ENCODE data around the gene FNDC3B.

The FNDC3B gene

DNA sequence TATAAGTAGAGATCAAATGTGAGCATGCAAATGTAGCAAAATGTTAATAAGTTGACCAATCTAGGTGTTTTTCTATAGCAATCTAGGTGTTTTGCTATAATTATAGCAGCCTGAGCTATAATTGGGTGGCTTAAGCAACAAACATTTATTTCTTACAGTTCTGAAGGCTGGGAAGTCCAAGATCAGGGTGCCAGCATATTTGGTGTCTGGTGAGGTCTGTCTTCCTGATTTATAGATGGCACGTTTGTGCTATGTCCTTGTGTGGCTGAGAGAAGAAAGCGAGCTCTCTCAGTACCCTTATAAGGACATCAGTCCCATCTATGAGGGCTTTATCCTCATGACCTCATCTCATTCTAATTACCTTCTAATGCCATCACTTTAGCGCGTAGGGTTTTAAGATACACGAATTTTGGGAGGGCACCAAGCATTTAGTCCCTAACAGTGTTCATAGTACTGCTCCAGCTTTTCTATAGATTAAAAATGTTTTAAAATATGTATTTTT, 237.8 kb downstream of the FNDC3B start:
- DNase-seq = no peak
- in situ Hi-C loops (cut with MboI; ENCODE audit: low pct_unique_long_range_greater_than_20kb, low sequenced_read_pairs) = no loop called here

DNA sequence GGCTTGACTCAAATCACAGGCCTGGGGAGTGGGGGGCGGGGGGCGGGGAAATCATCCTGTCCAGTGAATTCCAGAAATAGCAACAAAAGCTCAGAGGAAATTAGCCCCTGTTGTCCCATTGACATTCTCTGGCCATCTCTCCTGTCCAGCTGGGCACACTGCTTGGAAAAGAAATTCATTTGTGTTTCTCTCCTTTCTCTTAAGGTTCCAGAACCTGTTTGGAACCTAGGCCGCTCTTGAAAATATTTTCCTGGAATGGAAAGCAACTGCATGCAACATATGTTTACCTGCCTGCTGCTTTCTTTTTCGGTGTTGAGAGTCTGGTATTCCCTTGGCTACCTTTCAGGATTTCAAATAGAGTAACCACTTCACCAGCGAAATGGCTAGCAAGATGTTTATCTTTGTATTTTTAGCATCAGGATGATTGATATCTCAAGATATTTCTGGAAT, 239.8 kb downstream of the FNDC3B start:
- no peak for DNase-seq
- in situ Hi-C loops (cut with MboI; ENCODE audit: low pct_unique_long_range_greater_than_20kb, low sequenced_read_pairs) = no loop called here

DNA sequence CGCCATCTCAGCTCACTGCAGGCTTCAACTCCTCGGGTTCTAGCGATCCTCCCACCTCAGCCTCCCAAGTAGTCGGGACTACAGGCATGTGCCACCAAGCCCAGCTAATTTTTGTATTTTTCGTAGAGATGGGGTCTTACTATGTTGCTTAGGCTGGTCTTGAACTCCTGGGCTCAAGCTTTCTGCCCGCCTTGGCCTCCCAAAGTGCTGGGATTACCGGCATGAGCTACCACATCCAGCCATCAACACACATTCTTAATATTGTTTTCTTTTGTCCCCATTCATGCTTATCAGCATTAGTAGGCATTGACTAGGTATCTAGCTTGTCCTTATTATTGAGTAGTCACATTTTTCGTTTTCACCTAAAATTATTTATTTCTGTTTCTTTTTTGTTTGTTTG, 240.6 kb downstream of the FNDC3B start:
- DNase-seq = no peak
- in situ Hi-C loops (cut with MboI; ENCODE audit: low pct_unique_long_range_greater_than_20kb, low sequenced_read_pairs) = no loop called here

DNA sequence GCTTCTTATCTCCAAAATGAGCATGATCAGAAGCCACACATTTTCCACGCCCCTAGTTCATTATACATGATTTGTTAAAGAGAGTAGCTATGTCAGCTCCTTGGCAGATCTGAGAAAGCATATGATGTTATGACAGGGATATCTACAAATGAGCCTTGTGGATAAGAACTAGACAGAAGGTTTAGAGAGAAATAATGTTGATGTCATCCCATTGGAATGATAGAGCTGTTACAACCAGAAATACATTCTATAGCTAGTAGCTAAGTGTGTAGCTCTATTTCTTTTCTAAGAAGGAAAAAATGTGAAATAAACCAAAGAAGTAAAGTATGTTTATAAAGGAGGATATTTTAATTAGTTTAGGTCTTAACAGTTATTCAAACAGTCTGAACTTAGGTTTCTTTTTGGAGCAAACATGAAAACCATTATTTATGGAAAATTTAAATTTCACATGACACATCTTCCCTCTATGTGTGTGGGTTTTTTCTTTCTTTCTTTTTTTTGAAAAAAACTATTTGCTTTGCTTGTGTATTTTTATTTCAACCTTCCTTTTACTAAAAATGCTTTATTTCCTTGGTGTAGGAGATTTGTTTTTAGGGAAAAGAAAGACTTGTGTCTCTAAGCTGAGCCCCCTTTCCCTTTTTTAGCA, 241.2 kb downstream of the FNDC3B start:
- in situ Hi-C loops (cut with MboI; ENCODE audit: low pct_unique_long_range_greater_than_20kb, low sequenced_read_pairs) = no loop called here
- no peak for DNase-seq

DNA sequence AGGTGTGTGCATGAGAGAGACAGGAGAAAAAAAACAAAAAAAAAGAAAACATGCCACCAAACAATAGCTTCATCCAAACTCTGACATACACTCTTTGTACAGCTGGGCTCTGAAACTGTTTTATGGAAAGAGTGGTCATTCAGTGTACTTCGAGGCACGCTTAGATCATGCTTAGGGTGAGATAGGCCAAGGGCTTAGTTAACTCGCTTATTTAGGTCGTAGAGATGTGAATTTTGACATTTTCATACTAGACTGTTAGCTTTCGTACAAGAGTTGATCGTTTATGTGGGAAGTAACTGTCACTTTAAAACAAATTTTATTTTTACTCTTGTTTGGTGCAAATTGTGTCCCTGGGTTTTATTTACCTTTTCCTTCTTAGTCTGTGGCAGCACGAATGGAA, 242.5 kb downstream of the FNDC3B start:
- DNase-seq = no peak
- in situ Hi-C loops (cut with MboI; ENCODE audit: low pct_unique_long_range_greater_than_20kb, low sequenced_read_pairs) = no loop called here

DNA sequence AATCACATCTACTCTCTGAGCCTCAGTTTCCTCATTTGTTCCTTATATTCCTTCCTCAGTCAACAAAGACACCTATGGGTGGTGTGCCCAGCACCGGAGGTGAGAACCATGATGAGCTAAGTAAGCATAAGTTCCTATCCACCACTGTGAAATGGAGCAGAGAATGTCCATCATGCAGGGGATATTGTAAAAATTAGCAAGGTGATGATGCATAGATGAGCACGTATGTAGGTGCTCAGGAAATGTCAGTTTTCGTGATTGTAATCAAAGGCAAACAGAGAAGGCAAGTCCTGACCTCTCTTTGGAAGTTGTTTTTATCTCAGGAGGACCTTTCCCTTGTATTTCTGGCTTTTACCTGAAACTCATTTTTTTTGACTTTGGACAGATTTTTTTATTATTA, 243.5 kb downstream of the FNDC3B start:
- no peak for DNase-seq
- in situ Hi-C loops (cut with MboI; ENCODE audit: low pct_unique_long_range_greater_than_20kb, low sequenced_read_pairs) = no loop called here

DNA sequence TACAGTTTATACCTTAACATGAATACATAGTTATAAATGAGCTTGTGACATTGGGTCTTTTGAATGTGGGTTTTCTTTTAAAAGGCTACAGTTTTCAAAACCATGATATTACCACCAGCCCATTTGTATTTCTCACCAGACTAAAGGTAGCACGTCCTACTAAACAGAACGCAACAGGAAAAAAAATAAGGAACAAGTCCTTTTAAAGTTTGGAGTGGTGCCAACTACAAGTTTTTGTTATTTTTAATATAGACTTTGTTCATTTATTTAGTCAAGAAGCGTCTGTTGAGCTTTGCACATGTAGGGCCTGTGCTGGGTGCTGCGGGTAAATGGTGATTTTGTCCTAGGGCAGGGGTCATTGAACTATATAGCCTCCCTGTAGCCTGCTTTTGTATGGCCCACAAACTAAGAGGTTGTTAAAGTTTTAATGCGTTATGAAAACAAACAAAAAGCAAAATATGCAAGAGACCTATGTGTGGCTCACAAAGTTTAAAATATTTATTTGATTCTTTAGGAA, 244.5 kb downstream of the FNDC3B start:
- in situ Hi-C loops (cut with MboI; ENCODE audit: low pct_unique_long_range_greater_than_20kb, low sequenced_read_pairs) = no loop called here
- DNase-seq = no peak

DNA sequence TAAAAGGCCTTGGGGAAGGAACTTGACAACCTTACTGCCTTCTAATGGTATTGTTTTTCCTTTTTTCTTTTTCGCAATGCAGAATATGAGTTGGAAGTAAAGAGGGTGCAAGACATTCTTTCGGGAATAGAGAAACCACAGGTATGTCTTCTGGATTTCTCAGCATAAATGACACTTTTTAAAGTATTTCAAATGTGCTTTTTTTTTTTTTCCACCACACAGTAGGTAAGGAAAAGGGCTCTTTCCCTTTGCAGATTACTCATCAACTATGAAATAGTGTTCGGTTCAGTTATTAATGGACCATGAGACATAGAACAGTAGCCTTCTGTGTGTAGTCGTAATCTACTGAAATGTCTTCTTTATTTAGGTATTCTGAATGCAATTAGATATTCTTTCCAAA, 246.5 kb downstream of the FNDC3B start:
- no peak for DNase-seq
- in situ Hi-C loops (cut with MboI; ENCODE audit: low pct_unique_long_range_greater_than_20kb, low sequenced_read_pairs) = no loop called here

DNA sequence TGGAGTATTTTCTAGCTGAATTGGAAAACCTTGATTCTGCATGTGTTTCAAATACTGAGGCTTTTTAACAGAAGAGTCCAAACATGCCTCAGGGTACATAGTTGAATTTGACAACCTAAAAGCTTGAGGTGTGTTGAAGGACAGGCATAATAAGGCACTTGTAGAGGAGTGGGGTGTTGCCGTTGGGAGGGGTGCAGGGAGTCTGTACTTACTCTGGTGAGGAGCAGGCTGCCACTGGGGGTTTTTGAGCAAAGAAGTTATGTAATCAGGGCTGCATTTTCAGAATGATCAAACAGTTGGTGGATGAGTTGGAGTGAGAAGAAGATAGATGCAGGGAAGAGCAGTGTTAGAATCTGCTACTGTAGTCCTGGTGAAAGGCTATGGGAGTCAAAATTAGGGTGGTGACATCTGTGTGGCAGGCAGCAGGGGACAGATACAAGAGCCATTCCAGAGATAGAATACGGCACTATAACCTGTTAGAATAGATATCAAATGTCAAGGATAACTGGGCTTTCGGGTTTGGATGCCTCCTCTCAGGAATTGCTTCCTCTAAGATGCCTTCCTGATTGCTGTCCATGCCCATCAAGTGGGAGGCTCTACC, 247.3 kb downstream of the FNDC3B start:
- no peak for DNase-seq
- in situ Hi-C loops (cut with MboI; ENCODE audit: low pct_unique_long_range_greater_than_20kb, low sequenced_read_pairs) = no loop called here

DNA sequence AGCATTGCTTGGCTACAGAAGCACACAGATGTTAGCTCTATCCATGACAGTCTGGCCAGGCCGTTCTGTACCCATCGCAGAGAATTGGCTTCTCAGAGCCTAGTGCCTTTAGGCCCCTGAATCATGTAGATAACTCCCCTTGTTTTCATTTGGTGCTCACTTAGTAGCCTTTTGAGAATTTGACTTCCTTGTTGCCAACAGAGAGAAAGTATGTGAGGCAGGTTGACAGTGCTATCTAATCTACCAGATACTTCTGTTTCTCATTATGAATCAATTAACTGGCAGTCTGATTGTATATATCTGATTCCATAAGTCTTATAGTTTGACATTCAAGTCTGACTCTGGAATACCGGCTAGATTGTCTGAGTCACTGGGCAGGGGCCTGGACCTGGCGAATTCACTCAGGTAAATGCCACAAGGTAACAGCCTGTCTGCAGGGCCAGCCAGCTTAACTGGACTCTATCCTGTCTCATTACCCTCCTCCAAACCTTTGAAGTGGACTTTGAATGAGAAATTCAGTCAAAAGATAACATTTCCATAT, 248.6 kb downstream of the FNDC3B start:
- no peak for DNase-seq
- in situ Hi-C loops (cut with MboI; ENCODE audit: low pct_unique_long_range_greater_than_20kb, low sequenced_read_pairs) = no loop called here

DNA sequence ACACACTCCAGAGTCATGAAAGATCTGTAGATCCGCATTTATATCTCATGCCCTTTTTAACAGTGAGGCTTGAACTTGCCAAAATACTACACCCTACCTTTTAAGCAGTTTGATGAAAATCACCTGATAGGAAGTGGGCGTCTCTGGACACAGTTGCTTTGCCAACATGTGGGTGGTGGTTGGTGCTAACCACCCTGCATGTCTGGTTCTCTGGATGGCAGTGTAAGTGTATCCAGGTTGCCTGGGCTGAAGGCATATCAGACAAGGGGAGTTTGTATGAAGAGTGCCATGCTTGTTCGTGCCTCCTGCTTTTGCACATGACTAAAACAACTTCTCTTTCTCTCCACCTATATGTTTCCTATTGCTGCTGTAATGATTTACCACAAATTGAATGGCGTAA, 249.3 kb downstream of the FNDC3B start:
- DNase-seq = no peak
- in situ Hi-C loops (cut with MboI; ENCODE audit: low pct_unique_long_range_greater_than_20kb, low sequenced_read_pairs) = no loop called here

DNA sequence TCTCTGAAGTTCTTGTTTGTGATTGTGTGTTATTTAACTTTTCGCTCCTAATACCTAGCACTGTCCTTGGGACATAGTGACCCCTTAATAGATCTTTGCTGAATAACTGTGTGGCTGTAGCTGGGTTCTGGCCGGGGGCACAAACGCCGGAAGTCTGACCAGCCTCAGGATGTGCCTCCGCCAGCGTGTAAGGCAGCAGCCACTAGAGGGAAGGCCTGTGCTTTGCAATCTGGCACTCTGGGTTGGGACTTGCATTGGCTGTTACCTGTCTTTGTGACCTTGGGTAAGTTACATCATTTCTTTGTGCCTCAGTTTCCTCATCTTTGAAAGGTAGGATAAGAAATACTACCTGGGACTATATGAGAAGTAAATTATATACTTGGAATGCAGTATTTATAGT, 250.2 kb downstream of the FNDC3B start:
- in situ Hi-C loops (cut with MboI; ENCODE audit: low pct_unique_long_range_greater_than_20kb, low sequenced_read_pairs) = no loop called here
- no peak for DNase-seq

DNA sequence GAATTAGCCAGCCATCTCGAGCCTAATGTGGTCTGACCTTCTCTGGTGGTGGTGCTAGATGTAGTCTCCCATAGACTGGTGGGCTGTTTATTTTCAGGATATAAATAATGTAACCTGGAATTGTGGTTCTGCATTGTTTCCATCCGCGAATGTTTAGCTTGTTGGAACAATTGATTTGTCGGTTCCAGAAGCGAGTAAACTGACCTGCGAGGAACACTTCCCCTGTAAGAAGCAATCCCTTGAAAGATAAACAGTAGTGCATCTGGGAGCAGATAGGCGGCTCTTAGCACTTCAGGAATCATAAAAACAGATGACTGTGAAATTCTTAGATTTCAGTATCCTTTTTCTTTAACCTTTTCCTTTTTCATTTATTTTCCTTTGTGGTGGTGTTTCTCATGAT, 251.1 kb downstream of the FNDC3B start:
- DNase-seq = no peak
- in situ Hi-C loops (cut with MboI; ENCODE audit: low pct_unique_long_range_greater_than_20kb, low sequenced_read_pairs) = no loop called here

DNA sequence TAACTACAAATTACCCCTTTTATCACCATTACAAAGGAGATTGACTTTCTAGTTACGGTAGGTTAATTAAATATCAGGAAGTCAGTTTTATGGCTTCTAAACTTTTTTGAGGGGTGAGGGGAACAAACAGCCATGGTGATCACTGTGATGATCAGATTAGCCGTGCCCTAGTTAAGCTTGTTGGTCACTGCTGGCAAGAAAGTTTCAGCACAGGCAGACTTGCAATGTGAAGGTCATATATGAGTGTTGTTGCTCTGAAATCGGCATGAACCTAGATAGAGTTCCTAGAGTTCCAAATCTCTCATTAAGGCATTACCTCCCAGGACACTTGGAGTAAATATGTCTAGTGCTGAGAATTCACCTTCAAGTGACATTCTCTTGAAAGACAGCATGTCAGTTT, 252.3 kb downstream of the FNDC3B start:
- DNase-seq = no peak
- in situ Hi-C loops (cut with MboI; ENCODE audit: low pct_unique_long_range_greater_than_20kb, low sequenced_read_pairs) = no loop called here

DNA sequence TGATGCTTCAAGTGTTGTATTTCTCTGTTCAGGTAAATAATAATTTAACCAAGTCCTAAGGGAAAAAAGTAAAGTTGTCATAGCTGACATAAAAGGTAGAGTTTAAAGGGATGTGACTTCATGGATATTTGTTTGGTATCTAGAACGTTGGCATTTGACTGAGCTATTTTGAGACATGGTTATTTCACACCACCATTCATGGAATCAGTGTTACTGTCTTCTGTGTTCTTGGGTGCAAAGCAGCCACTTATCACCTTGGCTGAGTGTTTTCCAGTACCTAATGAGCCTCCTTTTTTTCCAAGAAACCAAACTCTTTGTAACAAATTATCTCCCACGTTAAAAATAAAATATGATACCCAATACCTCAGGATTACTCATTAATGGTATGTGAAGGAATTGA, 253.0 kb downstream of the FNDC3B start:
- in situ Hi-C loops (cut with MboI; ENCODE audit: low pct_unique_long_range_greater_than_20kb, low sequenced_read_pairs) = no loop called here

DNA sequence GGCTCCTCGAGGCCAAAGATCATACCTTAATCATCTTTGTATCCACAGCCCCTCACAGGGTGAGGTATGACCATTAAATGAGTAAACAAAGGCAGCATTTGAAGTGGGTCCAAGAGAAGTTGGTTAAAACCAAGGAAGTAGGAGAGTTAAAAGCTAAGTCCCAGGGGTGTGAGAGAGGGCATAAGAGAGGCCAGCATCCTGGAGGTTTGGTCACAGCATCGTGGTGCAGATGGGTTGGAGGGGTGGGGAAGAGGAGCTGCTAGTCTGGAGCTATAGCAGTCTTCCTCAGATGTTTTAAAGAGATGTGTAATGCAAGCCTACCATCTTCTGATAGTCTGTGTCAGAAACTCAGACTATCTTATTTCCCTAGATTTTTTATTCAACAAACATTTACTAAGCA, 253.7 kb downstream of the FNDC3B start:
- DNase-seq = no peak
- in situ Hi-C loops (cut with MboI; ENCODE audit: low pct_unique_long_range_greater_than_20kb, low sequenced_read_pairs) = no loop called here

More for the DNA sequence above, 253.0 kb downstream of the FNDC3B start:
- no peak for DNase-seq

DNA sequence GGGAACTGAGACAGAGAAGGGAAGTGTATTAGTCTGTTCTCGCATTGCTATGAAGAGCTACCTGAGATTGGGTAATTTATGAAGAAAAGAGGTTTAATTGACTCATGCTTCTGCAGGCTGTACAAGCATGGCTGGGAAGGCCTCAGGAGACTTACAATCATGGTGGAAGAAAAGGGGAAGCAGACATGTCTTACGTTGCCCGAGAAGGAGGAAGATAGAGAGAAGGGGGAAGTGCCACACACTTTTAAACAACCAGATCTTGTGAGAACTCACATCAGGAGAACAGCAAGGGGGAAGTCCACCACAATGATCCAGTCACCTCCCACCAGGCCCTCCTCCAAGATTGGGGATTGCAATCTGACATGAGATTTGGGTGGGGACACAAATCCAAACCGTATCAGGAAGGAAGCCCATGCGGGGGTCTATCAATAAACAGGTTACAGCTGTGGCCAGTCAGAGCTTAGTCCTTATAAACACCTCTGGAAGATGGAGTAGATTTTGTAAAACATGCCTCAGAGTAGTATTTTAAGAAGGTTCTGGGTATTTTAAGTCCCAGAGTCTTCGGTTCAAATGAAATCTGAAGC, 254.9 kb downstream of the FNDC3B start:
- in situ Hi-C loops (cut with MboI; ENCODE audit: low pct_unique_long_range_greater_than_20kb, low sequenced_read_pairs) = no loop called here
- DNase-seq = peak; percentile 90

DNA sequence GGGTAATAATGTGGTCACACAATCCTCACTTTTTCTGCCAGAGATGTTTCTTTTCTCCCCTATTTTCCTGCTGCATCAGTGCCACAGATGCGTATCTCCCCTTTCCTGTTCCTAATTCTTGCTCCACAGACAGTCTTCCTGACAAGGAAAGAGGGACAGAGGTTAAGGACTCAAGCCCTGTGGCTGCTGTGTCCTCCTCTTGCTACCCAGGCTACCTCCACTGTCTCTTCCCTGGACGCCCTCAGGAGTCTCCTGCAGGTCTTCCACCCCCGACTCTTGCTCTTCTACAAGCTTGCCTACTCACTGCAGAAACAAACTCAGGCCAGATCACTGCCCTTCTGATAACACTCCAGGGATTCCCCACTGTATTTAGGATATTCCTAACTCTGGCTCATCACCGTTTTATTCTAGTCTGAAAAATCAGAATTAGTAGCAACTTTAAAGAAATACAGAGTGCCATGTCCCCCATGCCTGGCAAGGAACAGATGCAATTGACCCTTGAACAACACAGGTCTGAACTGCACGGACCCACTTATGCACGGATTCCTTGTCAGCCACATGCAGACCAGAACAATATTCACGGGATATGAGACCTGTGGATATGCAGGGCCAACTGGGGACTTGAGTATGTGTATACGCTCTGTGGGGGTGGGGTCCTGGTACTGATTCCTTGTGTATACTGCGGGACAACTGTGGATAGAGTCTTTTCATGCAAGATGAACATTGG, 257.0 kb downstream of the FNDC3B start:
- in situ Hi-C loops (cut with MboI; ENCODE audit: low pct_unique_long_range_greater_than_20kb, low sequenced_read_pairs) = no loop called here
- DNase-seq = no peak

DNA sequence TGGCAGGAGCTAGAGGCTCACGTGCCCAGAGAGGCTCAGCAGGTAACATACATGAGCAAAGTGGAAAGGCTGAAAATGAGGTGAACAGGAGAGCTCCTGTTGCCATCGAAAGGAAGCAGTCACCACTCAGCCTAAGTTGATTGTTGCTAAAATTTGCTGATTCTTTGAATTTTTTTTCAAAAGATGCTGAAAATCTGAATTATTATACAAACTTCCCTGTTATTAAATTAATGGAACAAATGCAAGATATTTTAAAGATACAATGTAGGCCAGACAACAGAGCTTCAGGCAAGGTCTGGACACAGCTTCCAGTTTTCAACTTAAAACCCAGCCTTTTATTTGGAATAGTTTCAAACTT, 257.6 kb downstream of the FNDC3B start:
- DNase-seq = no peak
- in situ Hi-C loops (cut with MboI; ENCODE audit: low pct_unique_long_range_greater_than_20kb, low sequenced_read_pairs) = no loop called here

DNA sequence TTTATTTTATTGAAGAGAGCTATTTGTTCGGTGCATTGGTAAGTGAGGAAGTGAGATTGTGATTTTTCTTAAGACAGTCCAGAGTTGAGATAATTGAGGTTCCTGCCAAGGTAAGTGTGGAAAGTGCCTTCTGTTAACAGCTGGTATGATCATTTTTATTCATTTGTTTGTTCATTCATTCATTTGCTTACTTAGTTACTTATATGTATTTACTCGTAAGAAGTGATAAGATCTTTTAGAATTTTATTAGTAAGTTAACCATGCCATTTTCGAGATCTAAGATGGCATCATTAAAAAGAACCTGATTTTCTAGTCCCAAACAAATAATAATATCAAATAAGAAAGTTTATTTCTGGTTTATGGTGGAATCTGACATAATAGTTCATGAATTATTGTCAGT, 258.9 kb downstream of the FNDC3B start:
- DNase-seq = no peak
- in situ Hi-C loops (cut with MboI; ENCODE audit: low pct_unique_long_range_greater_than_20kb, low sequenced_read_pairs) = no loop called here

Measured in KBM-7 (cell line).